GM23338 (cell line): ENCODE measurements around the gene TMEM139. TPM values are rescaled to one million over a fixed set of nuclear protein-coding genes. Genes with fewer than 3 reads are reported as not detected.

Experiments used
- ATAC-seq: fragments of 200-7000 bp; cut with Tn5 transposase; 3 replicates; pipeline ENCODE4 v1.9.1; 2020
- DNase-seq: peaks from one replicate; pipeline ENCODE4 v3.0.0-alpha.2; 2015; ENCODE audit warnings: low spot score
- H2AFZ ChIP-seq: fragments of 200-600 bp; sonication (generic); 2 replicates; pipeline ENCODE4 v1.8.0; 2016; ENCODE audit warnings: antibody characterized with exemption, mild to moderate bottlenecking, moderate library complexity
- H3F3A ChIP-seq: fragments of 200-600 bp; sonication (generic); replicated peaks from 2 replicates; pipeline ENCODE4 v1.8.0; 2017; ENCODE audit warnings: antibody characterized with exemption, mixed run types, low read depth
- H3K27ac ChIP-seq: fragments of 200-600 bp; sonication (generic); 2 replicates; pipeline ENCODE4 v1.6.1; 2016; ENCODE audit warnings: low read depth
- H3K27me3 ChIP-seq: fragments of 200-600 bp; sonication (generic); 2 replicates; pipeline ENCODE4 v1.8.0; 2016; ENCODE audit warnings: mild to moderate bottlenecking, mixed run types, moderate library complexity; ENCODE audit not compliant: insufficient read depth
- H3K36me3 ChIP-seq: fragments of 200-600 bp; sonication (generic); 2 replicates; pipeline ENCODE4 v1.8.0; 2016; ENCODE audit warnings: mild to moderate bottlenecking; ENCODE audit not compliant: insufficient read depth
- H3K4me1 ChIP-seq: fragments of 200-600 bp; sonication (generic); 2 replicates; pipeline ENCODE4 v1.8.0; 2016; ENCODE audit warnings: mild to moderate bottlenecking, moderate library complexity; ENCODE audit not compliant: insufficient read depth
- H3K4me2 ChIP-seq: fragments of 200-600 bp; sonication (generic); 2 replicates; pipeline ENCODE4 v1.7.1; 2017; ENCODE audit warnings: mixed run types
- H3K4me3 ChIP-seq: fragments of 200-600 bp; sonication (generic); 2 replicates; pipeline ENCODE4 v1.6.1; 2016; ENCODE audit warnings: mixed run types
- H3K79me2 ChIP-seq: fragments of 200-600 bp; sonication (generic); replicated peaks from 2 replicates; pipeline ENCODE4 v1.8.0; 2017; ENCODE audit warnings: mild to moderate bottlenecking; ENCODE audit not compliant: insufficient read depth
- H3K9me2 ChIP-seq: fragments of 200-600 bp; sonication (generic); 2 replicates; pipeline ENCODE4 v1.8.0; 2017; ENCODE audit not compliant: insufficient read depth
- H4K20me1 ChIP-seq: fragments of 200-600 bp; sonication (generic); replicated peaks from 2 replicates; pipeline ENCODE4 v1.8.0; 2017; ENCODE audit warnings: mild to moderate bottlenecking; ENCODE audit not compliant: insufficient read depth
- H3K27ac Mint-ChIP-seq: 2 replicates; pipeline ENCODE4 v1.8.0; 2020; ENCODE audit warnings: inconsistent platforms, mild to moderate bottlenecking, moderate library complexity, mixed read lengths
- H3K27me3 Mint-ChIP-seq: 3 replicates; pipeline ENCODE4 v1.8.0; 2022; ENCODE audit warnings: low read depth, mild to moderate bottlenecking, moderate library complexity, mixed read lengths, inconsistent platforms; ENCODE audit not compliant: insufficient read depth, poor library complexity
- H3K36me3 Mint-ChIP-seq: 3 replicates; pipeline ENCODE4 v1.8.0; 2021; ENCODE audit warnings: low read depth, mild to moderate bottlenecking, inconsistent platforms, moderate library complexity, mixed read lengths
- H3K4me1 Mint-ChIP-seq: 3 replicates; pipeline ENCODE4 v1.8.0; 2020; ENCODE audit warnings: mild to moderate bottlenecking, inconsistent platforms, mixed read lengths
- H3K4me3 Mint-ChIP-seq: 3 replicates; pipeline ENCODE4 v1.8.0; 2021; ENCODE audit warnings: moderate library complexity, mild to moderate bottlenecking, inconsistent platforms, mixed read lengths
- H3K9me3 Mint-ChIP-seq: 3 replicates; pipeline ENCODE4 v1.8.0; 2020; ENCODE audit warnings: moderate library complexity, mild to moderate bottlenecking, inconsistent platforms, mixed read lengths
- EZH2 ChIP-seq: fragments of 200-600 bp; sonication (generic); IDR thresholded peaks from one replicate; pipeline ENCODE4 v1.8.0; 2017; ENCODE audit warnings: antibody characterized with exemption, mild to moderate bottlenecking, low read depth; ENCODE audit not compliant: unreplicated experiment
- EZH2phosphoT487 ChIP-seq: fragments of 200-600 bp; sonication (generic); IDR thresholded peaks from one replicate; pipeline ENCODE4 v1.8.1; 2018; ENCODE audit warnings: antibody characterized with exemption; ENCODE audit not compliant: unreplicated experiment
- JUNB ChIP-seq: IDR thresholded peaks from one replicate; pipeline ENCODE4 v1.6.1; 2016; ENCODE audit warnings: antibody characterized with exemption; ENCODE audit not compliant: unreplicated experiment
- NANOG ChIP-seq: IDR thresholded peaks from 2 replicates; pipeline ENCODE4 v1.6.1; 2016; ENCODE audit warnings: antibody characterized with exemption, borderline replicate concordance
- POLR2AphosphoS5 ChIP-seq: IDR thresholded peaks from 2 replicates; pipeline ENCODE4 v1.6.1; 2016; ENCODE audit warnings: antibody characterized with exemption, low read depth
- REST ChIP-seq: IDR thresholded peaks from one replicate; pipeline ENCODE4 v1.6.1; 2018; ENCODE audit warnings: antibody characterized with exemption; ENCODE audit not compliant: unreplicated experiment
- STAT1 ChIP-seq: IDR thresholded peaks from one replicate; pipeline ENCODE4 v1.6.1; 2016; ENCODE audit warnings: antibody characterized with exemption; ENCODE audit not compliant: unreplicated experiment
- ZNF114 ChIP-seq: fragments of 250-450 bp; sonication (Bioruptor Pico); IDR thresholded peaks from 2 replicates; pipeline ENCODE4 v1.5.0; 2020; ENCODE audit warnings: mild to moderate bottlenecking, moderate library complexity
- ZNF331 ChIP-seq: fragments of 250-450 bp; sonication (Bioruptor Pico); IDR thresholded peaks from 2 replicates; pipeline ENCODE4 v1.5.0; 2020; ENCODE audit warnings: low read depth, mild to moderate bottlenecking, moderate library complexity
- ZNF462 ChIP-seq: fragments of 250-450 bp; sonication (Bioruptor Pico); IDR thresholded peaks from 2 replicates; pipeline ENCODE4 v1.5.0; 2020; ENCODE audit warnings: mild to moderate bottlenecking, moderate library complexity
- polyA plus RNA-seq: library from polyadenylated mRNA; unstranded; fragments of >200 nt; fragmentation: Nextera tagmentation; extraction: Ambion mirVana; gene quantifications from 2 replicates; pipeline ENCODE4 v1.2.1, GENCODE V29; 2016
- total RNA-seq: library from RNA; depleted of rRNA; stranded (reverse); fragments of >200 nt; shearing (Covaris generic); gene quantifications from 2 replicates; pipeline ENCODE4 v1.2.3, GENCODE V29; 2014

TMEM139 gene
- total and polyA plus RNA-seq, 2 experiments from 2014 or later: 3.3 to 3.6 TPM

- no peak for TF ChIP-seq ZNF462 (CRISPR knock-in tag)
- no peak for TF ChIP-seq ZNF331 (CRISPR knock-in tag)
- no peak for TF ChIP-seq STAT1
- no peak for TF ChIP-seq REST
- no peak for TF ChIP-seq NANOG
These were observed 31.7 kb downstream of the TMEM139 start (continued) for GRCh38 chr7:143316492-143316891.

GRCh38 chr7:143318661-143319060 lies 33.9 kb downstream of the TMEM139 start:
- Histone ChIP-seq H2AFZ (no peak overlapping the region; the same call in 1 of the 2 replicates), H3K4me2 (no peak overlapping the region), H3K27me3 (no peaks in the 10 kb centered on the region), H3K27ac (no peak overlapping the region), H3K4me1 (peaks cover 2% of the 10 kb centered on the region; the same call in 1 of the 2 replicates), H4K20me1 (no peaks in the 10 kb centered on the region), H3K4me3 (no peak overlapping the region), H3K79me2 (no peaks in the 10 kb centered on the region), H3K36me3 (no peaks in the 10 kb centered on the region), H3K9me2 (no peaks in the 10 kb centered on the region), H3F3A (no peaks in the 10 kb centered on the region)
- TF ChIP-seq POLR2AphosphoS5: no peak
- no peak for TF ChIP-seq ZNF114 (CRISPR knock-in tag)
- no peak for TF ChIP-seq JUNB
- no peak for TF ChIP-seq ZNF331 (CRISPR knock-in tag)
- TF ChIP-seq EZH2phosphoT487: no peak
- no peak for TF ChIP-seq REST
- no peak for TF ChIP-seq NANOG
- TF ChIP-seq EZH2: no peak
- H3K27me3 Mint-ChIP-seq: peaks cover 15% of the 10 kb centered on the region
- H3K36me3 Mint-ChIP-seq: no peaks in the 10 kb centered on the region; the same call in 2 of the 3 replicates
- no peak overlapping the region for H3K27ac Mint-ChIP-seq
- H3K9me3 Mint-ChIP-seq: no peaks in the 10 kb centered on the region; the same call in 2 of the 3 replicates
- no peak overlapping the region for H3K4me3 Mint-ChIP-seq
- peaks cover 10% of the 10 kb centered on the region for H3K4me1 Mint-ChIP-seq
- ATAC-seq (no peak), DNase-seq (no peak)
